Stimulated activated CD4-positive, alpha-beta T cell treated with anti-CD3 and anti-CD28 coated beads, Interleukin-12 subunit alpha, Interleukin-12 subunit beta, amount 100 ng/mL, for 24 hours (primary cell): ENCODE measurements around the gene ABHD17A.

ENCODE experiments used
- DNase-seq, 2 experiments: peaks; one replicate each; pipeline ENCODE4 v3.0.0-alpha.2; 2020; ENCODE audit warnings: low read depth in 2 of 2

The ABHD17A gene

DNA sequence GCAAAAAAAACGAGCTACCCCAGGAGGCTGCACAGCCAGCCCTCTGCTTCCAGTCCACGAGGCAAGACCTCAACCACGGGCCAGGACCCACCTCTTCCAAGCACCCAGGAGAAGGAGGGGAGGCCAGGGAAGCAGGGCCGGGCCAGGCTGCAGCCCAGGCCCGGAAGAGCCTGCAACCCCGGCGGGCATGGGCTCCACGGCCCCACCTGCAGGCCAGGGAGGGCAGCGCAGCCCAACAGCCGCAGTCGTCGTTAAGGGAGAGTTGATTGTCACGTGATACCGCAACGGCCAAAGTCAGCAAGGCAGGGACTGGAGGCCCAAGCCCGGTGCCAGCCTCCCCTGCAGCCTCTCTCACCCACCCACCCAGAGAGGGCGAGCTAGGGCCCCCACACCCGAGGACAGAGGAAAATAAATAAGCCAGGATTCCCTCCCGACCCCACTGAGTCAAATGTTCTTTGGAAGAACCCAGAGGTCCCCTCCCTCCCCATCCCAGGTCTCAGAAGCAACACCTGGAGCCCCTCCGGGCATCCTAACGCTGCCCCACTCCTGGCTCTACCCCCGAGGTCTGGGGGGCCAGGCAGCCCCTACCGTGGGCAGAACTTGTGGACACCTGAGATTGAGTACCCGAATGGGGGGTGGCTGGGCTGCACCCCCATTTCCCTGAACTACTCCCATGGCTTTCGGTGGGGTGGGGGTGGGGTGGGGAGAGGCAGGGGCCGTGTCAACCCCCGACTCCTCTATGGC lies 31.8 kb downstream of the ABHD17A start:
- DNase-seq = peak; percentile 60 to 78

DNA sequence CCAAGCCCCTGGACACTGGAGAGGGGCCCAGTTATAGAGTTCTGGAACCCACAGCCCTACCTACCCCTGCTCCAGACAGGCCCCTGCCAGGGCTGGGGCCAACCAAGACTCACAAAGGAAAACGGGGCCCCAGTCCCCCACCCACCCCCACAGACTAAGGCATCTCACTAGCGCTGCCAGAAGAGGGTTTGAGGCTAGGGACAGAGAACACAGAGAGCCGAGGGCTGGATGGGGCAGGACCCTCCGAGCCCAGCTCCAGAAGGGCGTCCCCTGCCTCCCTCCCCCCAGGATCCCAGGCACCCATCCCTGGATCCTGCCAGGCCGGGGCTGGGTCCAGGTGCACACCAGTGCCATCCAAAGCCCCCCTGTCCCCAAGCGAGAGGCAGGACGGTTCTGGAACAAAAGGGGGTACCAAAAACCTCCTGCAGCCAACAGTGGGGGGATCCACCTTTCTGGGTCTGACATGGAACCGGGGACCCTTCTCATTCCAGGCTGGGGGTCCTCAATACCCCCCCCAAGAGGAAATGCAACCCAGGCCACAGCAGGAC lies 32.6 kb downstream of the ABHD17A start:
- no peak for DNase-seq

- no peak for DNase-seq
These were observed 33.4 kb downstream of the ABHD17A start for GRCh38 chr19:1851654-1852580.

GRCh38 chr19:1850809-1851653 lies 34.3 kb downstream of the ABHD17A start:
- no peak for DNase-seq

DNA sequence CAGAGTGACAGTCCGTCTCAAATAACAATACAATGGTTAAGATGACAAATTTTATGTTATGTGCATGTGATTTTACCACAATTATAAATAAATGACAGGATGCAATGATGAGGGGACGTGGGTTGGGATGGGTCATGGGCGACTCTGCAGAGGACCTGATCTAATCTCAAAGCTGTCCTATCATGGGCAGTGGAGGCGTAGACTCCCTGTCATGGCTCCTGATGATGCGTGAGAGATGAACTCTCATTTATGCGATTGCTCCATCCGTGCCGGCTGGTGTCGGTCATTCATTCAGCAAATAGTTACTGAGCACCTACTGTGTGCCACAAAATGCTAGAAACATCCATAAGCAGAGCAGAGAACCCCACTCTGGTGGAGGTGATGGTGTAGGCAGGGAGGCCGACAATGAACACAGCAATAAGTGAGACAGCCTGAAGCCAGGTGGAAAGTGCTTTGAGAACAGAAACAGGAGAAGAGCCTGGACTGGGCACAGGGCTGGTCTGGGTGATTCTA lies 35.4 kb downstream of the ABHD17A start:
- DNase-seq = no peak

- DNase-seq = no peak
These were observed 36.2 kb downstream of the ABHD17A start for GRCh38 chr19:1849132-1849474.

- peak; percentile 93 to 98 for DNase-seq
These were observed 36.7 kb downstream of the ABHD17A start, which contains the start of gene REXO1 for GRCh38 chr19:1848399-1849131. Gene REXO1, minus strand, starts transcription at chr19:1848483. Its CDS starts 125 bp downstream, at chr19:1848358.

- DNase-seq = no peak
These were observed 37.5 kb downstream of the ABHD17A start for GRCh38 chr19:1847684-1848398.

GRCh38 chr19:1847348-1847683 lies 38.0 kb downstream of the ABHD17A start:
- DNase-seq = no peak

DNA sequence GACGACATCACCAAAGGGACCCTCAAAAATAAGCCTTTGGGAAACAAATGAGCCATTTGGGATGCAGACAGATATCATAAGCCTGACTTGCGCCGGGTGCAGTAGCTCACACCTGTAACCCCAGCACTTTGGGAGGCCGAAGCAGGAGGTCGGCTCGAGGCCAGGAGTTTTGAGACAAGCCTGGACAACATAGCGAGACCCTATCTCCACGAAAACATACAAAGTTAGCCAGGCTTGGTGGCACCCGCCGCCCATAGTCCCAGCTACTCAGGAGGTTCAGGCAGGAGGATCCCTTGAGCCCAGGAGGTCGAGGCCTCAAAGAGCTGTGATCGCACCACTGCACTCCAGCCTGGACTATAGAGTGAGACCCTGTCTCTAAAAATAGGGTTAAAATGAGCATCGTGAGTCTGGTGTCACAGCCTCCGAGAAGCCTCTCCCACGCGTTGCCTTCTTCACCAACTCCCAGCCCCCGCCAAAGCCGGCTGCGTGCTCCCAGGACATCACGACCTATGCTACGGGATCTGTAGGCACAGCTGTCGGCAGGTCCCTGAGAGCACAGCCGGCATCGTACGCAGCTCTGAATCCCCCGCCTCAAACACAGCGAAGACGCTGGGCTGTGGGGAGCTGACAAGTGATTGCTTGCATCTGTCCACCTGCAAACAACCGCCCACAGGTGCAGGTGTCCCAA lies 38.6 kb downstream of the ABHD17A start:
- no peak for DNase-seq

DNA sequence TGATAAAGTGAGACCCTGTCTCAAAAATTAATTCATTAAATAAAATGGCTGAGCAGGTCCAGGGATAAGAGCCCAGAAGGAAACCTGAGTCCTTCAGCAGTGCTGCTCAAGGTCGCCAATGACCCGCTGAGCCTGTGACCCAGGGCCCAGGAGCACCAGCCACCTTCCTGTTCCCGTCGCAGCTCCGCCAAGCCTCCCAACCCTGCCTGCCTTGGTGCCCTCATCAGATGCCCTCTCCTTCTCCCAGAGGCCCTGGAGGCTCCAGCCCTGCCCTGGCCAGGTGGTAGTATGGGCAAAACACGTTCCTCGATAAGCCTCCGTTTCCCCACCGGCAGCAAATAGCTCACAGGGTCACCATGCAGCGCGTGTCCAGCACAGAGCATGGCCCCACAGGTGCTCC lies 39.7 kb downstream of the ABHD17A start:
- DNase-seq = no peak

- DNase-seq = no peak
These were observed 40.2 kb downstream of the ABHD17A start for GRCh38 chr19:1845125-1845515.

DNA sequence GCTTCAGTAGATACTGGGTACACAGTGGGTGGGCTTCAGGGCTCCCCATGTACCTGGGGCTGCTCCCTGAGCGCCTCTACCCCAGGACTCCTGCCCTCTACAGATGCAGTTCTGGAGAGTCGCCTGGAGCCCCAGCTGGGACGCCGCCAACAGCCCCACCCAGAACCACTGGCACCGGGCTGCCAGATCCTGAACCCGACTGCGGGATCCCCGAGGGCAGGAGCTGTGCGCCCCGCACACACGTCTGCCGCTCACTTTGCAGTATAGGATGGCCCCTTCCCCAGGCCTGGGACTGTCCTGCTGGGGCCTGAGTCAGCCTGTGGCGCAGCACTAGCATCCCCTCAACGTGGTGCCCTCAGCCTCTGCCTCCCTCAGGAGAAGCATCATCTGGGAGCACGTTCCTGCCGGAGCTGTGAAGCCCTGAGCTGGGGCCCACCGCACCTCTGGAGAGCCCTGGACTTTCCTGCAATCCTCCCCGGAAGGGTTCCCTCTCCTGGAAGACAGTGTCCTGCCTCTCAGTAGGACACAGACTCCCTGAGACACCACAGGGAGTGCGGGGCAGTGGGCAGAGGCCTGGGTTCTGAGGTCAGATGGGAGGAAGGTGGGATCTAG lies 40.7 kb downstream of the ABHD17A start:
- DNase-seq = no peak

GRCh38 chr19:1843646-1844394 lies 41.5 kb downstream of the ABHD17A start:
- DNase-seq = no peak

GRCh38 chr19:1843116-1843515 lies 42.2 kb downstream of the ABHD17A start:
- no peak for DNase-seq

GRCh38 chr19:1841209-1841924 lies 43.9 kb downstream of the ABHD17A start:
- DNase-seq = no peak

DNA sequence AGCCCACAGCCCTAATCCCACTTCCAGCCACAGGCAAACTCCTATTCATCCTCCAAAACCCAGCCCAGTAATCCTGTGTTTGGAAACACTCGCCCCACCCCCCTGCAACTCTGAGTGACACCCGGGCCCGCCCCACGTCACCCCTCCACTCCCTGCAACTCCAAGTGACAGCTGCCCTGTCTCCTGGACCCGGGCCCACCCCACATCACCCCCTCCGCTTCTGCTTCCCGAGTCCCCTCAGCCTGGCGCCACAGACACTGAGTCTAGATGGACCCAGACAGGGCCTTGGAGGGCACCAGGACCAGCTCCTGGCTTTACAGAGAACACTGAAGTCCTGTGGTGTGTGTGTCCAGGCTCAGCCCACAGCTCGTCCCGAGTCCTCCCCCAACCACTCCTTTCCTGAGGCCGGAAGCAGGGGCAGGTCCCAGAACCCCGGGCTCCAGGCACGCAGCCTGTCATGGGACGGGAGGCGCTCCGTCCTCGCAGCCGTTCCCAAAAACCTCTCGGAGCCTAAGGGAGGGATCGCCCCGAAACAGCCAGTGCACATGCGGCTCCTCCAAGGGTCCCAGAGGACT lies 44.7 kb downstream of the ABHD17A start:
- no peak for DNase-seq
